Kidney (tissue), 14 donors: ENCODE data around the gene ORM2. TPM values are rescaled to one million over a fixed set of nuclear protein-coding genes. Genes with fewer than 3 reads are reported as not detected.
"Not testable (repeated sequence)": the region's sequence is repeated elsewhere in the genome, so short reads cannot be mapped to it uniquely, and the experiment has no call there.

ENCODE experiments used
- DNase-seq, 5 donors: peaks; one replicate each; pipeline ENCODE4 v3.0.0-alpha.2; 2013 to 2020
- FAIRE-seq: peaks from 2 replicates; lab custom pipeline; 2012; peaks lifted over from hg19 to GRCh38; lab: Jason Lieb, UNC
- H3K27ac ChIP-seq, 2 donors: one replicate each; pipeline ENCODE4 v1.7.0; 2013; ENCODE audit warnings: low read depth in 2 of 2, low read length in 2 of 2, inconsistent platforms in 1 of 2
- H3K27me3 ChIP-seq: one replicate; pipeline ENCODE4 v1.7.1; 2013; ENCODE audit warnings: low read length, inconsistent platforms; ENCODE audit not compliant: control insufficient read depth, insufficient read depth
- H3K36me3 ChIP-seq, 3 donors: one replicate each; pipeline versions ENCODE4 v1.7.0 to v1.7.1; 2013; ENCODE audit warnings: low read length in 3 of 3, control low read depth in 1 of 3, inconsistent platforms in 1 of 3; ENCODE audit not compliant: insufficient read depth in 3 of 3, control insufficient read depth in 2 of 3
- H3K4me1 ChIP-seq, 3 donors: one replicate each; pipeline versions ENCODE4 v1.7.0 to v1.7.1; 2013; ENCODE audit warnings: low read length in 3 of 3, inconsistent platforms in 1 of 3, low read depth in 1 of 3; ENCODE audit not compliant: control insufficient read depth in 2 of 3, insufficient read depth in 2 of 3
- H3K4me3 ChIP-seq, 3 donors: one replicate each; pipeline versions ENCODE4 v1.7.0 to v1.8.1; 2013; ENCODE audit warnings: low read length in 3 of 3, control low read depth in 1 of 3, inconsistent platforms in 1 of 3
- H3K9ac ChIP-seq, 3 donors: one replicate each; pipeline versions ENCODE4 v1.7.0 to v1.7.1; 2013; ENCODE audit warnings: low read length in 3 of 3, control low read depth in 1 of 3, inconsistent platforms in 1 of 3
- H3K9me3 ChIP-seq, 3 donors: one replicate each; pipeline versions ENCODE4 v1.7.0 to v1.7.1; 2013; ENCODE audit warnings: low read length in 3 of 3, control low read depth in 1 of 3, inconsistent platforms in 1 of 3; ENCODE audit not compliant: control insufficient read depth in 2 of 3, insufficient read depth in 1 of 3
- intact Hi-C: fragments of 100-400 bp; cut with DNase I; formaldehyde crosslinking; loops from one replicate; pipeline ENCODE4 v1.11.1; 2022
- polyA plus RNA-seq: library from polyadenylated mRNA; stranded (reverse); fragments of 350-450 nt; fragmentation: Illumina TruSeq; extraction: RNeasy Lipid Tissue Mini Kit (QIAGEN cat#74804); gene quantifications from one replicate; pipeline ENCODE4 v1.2.3, GENCODE V29; 2014; ENCODE audit warnings: low read depth, low replicate concordance; ENCODE audit not compliant: insufficient read depth
- total RNA-seq: library from RNA; stranded (reverse); fragmentation: NEBNext Ultra II Directional; extraction: Animal tissue kit (Norgen Biotek cat#: 25700); gene quantifications from one replicate; pipeline ENCODE4 v1.2.1, GENCODE V29; 2021
- TF ChIP-seq, protein P1 (sequence below): IDR thresholded peaks from 3 replicates; pipeline ENCODE4 v1.5.1; 2012; ENCODE audit warnings: mild to moderate bottlenecking, moderate library complexity, borderline replicate concordance; ENCODE audit not compliant: insufficient read depth; ENCODE audit errors: extremely low read depth
- donor health status: control.
- donor health status: control.
- donor health status: control.
- donor health status: control.
- donor health status: control.
- donor health status: DM: yes; HTN: yes; CAD: no.
- donor health status: Normal renal cell carcinoma (clear cell type).

Gene ORM2
- total and polyA plus RNA-seq, 2 donors from 2014 or later, result not detected

DNA sequence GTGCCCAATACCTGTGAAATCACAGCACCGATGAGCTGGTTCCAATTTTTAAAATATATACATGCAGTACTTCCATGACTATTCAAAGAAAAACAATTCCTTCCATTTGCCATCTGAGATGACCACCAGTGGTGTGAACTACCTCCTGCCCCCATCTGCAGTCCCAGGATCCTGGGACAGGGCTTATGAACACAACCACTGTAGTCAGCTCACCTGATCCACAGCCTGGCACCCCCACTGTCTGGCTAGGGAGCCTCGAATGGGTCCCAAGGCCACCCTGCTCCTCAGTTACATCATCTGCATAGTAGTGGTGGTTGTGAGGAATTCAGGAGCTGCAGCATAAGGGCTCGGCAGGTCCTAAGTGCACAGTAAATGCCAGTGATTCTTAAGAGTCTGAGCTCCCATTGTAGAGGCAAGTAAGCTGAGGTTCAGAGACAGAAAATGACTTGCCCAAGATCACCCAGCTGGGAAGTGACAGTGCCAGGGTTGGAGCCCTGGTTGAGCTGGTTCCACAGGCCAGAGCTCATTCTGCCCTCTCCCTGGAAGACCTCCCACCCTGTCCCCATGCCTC, 3.9 kb upstream of the ORM2 start:
- H3K27me3 ChIP-seq, H3K27ac ChIP-seq, H3K4me1 ChIP-seq, H3K9me3 ChIP-seq, H3K4me3 ChIP-seq, FAIRE-seq, intact Hi-C loops, H3K9ac ChIP-seq, H3K36me3 ChIP-seq: not testable (repeated sequence)
- peak in 1 of 5 donors; percentile 26 for DNase-seq

DNA sequence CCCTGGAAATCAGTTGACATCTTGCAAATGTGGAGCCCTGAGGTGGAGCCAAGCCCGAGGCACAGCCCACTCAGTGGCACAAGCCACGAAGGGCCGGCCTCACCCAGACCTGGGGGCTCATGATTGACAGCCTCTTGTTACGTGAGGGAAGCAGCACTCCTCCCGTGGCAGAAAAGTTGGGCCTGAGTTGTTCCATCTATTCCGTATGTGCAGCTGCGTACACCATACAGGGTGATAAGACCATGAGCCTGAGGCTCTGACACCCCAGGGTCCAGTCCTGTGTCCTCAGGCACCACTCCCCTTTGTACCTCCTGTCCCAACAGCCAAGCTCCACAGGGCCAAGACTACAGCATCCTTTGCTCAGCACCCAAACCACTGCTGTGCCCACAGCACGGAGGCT, 1.9 kb upstream of the ORM2 start:
- no peaks in the 10 kb centered on the region for H3K27me3 ChIP-seq
- H3K36me3 ChIP-seq, result no peaks in the 10 kb centered on the region
- intact Hi-C loops, result no loop called here
- no peaks in the 10 kb centered on the region for H3K4me1 ChIP-seq
- no peak overlapping the region for H3K9ac ChIP-seq
- no peaks in the 10 kb centered on the region for H3K9me3 ChIP-seq
- DNase-seq (no peak), FAIRE-seq (no peak)
- H3K4me3 ChIP-seq, result no peak overlapping the region
- H3K27ac ChIP-seq, result no peak overlapping the region
- TF ChIP-seq, protein P1, sequence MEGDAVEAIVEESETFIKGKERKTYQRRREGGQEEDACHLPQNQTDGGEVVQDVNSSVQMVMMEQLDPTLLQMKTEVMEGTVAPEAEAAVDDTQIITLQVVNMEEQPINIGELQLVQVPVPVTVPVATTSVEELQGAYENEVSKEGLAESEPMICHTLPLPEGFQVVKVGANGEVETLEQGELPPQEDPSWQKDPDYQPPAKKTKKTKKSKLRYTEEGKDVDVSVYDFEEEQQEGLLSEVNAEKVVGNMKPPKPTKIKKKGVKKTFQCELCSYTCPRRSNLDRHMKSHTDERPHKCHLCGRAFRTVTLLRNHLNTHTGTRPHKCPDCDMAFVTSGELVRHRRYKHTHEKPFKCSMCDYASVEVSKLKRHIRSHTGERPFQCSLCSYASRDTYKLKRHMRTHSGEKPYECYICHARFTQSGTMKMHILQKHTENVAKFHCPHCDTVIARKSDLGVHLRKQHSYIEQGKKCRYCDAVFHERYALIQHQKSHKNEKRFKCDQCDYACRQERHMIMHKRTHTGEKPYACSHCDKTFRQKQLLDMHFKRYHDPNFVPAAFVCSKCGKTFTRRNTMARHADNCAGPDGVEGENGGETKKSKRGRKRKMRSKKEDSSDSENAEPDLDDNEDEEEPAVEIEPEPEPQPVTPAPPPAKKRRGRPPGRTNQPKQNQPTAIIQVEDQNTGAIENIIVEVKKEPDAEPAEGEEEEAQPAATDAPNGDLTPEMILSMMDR, result no peak

DNA sequence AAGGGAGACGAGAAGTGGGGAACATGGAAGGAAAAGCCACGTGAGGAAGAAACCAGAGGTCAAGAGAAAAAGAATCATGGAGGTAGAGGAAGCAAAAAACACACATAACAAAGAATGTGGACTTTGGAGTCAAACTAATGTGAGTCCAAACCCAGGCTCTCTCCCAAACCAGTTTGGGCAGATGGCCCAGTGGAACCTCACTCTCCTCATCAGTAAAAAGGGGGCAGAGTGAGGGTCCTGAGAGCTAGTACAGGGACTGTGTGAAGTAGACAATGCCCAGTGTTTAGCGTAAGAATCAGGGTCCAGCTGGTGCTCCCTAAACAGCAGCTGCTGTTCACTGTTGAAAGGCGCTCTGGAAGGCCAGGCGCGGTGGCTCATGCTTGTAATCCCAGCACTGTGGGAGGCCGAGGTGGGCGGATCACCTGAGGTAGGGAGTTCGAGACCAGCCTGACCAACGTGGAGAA, 1.3 kb upstream of the ORM2 start:
- H3K9me3 ChIP-seq, intact Hi-C loops, H3K27ac ChIP-seq, FAIRE-seq, H3K4me3 ChIP-seq, H3K36me3 ChIP-seq, H3K9ac ChIP-seq, H3K4me1 ChIP-seq, H3K27me3 ChIP-seq: not testable (repeated sequence)
- peak in 1 of 5 donors; percentile 45 for DNase-seq

DNA sequence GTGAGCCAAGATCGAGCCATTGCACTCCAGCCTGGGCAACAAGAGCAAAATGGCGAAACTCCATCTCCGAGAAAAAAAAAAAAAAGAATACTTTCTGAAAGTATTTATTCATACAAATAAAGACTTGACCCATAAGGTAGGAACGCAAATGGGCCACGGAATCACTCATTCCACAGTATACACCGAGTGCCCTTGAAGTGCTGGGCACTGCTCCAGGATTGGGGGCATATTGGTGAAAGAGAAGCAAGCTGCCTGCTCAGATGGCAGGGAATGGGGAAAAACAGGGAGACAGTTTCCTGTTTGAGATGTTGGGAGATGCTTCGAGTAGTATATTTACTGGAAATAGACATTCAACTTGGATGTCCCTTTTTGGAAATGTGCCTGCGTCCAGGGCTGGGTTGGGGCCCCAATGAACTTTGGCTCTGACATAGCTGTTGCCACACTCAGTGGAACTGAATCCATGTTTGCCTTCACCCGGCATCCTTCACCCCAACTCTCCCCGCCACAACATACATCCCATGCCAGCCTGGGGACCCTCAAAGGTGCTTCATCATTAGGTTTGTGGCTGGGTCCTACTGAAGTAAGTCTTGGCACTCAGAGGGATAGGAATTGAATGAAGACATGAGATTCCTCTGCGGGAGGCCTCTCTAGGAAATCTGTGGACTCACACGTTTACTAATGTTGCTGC, 588 bp upstream of the ORM2 start:
- H3K4me1 ChIP-seq, H3K9me3 ChIP-seq, H3K27ac ChIP-seq, H3K36me3 ChIP-seq, H3K9ac ChIP-seq, FAIRE-seq, H3K27me3 ChIP-seq, intact Hi-C loops, H3K4me3 ChIP-seq: not testable (repeated sequence)
- peak in 1 of 5 donors; percentile 22 for DNase-seq

DNA sequence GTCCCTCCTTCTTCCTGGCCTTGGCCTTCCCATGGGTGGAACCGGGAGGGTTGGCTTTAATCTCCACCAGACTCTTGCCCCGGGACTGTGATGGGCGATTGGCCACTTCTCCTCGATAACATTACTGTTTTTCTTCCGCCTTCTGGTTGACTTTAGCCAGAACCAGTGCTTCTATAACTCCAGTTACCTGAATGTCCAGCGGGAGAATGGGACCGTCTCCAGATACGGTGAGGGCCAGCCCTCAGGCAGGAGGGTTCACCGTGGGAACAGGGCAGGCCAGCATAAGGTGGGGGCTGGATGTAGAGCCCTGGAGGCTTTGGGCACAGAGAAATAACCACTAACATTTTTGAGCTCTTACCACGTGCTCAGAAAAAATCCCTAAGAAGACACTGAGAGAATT, 967 bp downstream of the ORM2 start:
- Histone ChIP-seq H3K9ac (no peak overlapping the region), H3K4me1 (no peaks in the 10 kb centered on the region), H3K4me3 (no peak overlapping the region), H3K27ac (no peak overlapping the region), H3K9me3 (no peaks in the 10 kb centered on the region), H3K27me3 (no peaks in the 10 kb centered on the region), H3K36me3 (no peaks in the 10 kb centered on the region)
- FAIRE-seq, result no peak
- intact Hi-C loops, result no loop called here
- TF ChIP-seq, protein P1, result no peak
- peak in 1 of 5 donors; percentile 12 for DNase-seq

DNA sequence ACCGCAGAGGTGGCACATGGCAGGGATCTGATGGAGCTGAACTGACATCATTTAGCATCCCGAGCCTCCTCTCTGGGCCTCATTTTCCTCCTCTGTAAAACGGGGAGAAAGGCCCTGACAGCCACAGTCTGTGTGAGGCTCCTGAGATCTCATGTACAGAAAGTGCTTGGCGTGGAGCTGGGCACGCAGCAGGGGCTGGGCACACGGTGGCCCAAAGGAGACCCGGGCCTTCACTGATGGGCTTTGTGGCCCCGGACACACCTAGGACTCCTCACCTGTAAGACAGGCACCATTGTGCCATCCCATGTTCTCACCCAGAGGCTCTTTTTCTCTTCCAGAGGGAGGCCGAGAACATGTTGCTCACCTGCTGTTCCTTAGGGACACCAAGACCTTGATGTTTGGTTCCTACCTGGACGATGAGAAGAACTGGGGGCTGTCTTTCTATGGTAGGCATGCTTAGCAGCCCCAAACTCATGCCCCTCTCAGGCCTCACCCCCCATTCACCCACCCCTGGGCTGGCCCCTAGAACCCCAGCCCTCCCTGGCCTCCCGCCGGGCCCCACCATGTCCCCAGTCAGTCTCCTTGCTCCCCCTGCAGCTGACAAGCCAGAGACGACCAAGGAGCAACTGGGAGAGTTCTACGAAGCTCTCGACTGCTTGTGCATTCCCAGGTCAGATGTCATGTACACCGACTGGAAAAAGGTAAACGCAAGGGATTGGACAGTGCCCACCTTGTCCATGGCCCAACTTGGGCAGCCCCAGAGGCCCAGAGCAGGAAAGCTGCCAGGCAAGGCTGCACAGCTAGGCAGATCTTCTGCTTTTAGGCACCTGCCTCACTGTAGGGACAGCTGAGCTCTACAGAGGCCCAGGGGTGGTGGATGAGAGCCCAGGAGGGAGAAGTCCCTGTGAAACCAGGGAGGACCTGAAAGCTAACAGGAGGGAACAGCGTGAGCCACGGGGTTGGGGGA, 1.8 kb downstream of the ORM2 start:
- H3K9me3 ChIP-seq, H3K27ac ChIP-seq, FAIRE-seq, H3K36me3 ChIP-seq, H3K27me3 ChIP-seq, H3K4me3 ChIP-seq, intact Hi-C loops, H3K9ac ChIP-seq, H3K4me1 ChIP-seq: not testable (repeated sequence)
- peak in 1 of 5 donors; percentile 74 for DNase-seq
